Measurements from ENCODE around the gene LIN28B.

GRCh38 chr6:105051941-105052471 is 95.1 kb downstream of the LIN28B start:
- no peak for TF ChIP-seq POLR2AphosphoS5 (IDR thresholded peaks at IDR 0.05)
- no peak for TF ChIP-seq POLR2A (IDR thresholded peaks at IDR 0.05)
